Endothelial cell of umbilical vein (primary cell): Measurements from ENCODE around the gene UFD1. TPM values are rescaled to one million over a fixed set of nuclear protein-coding genes. Genes with fewer than 3 reads are reported as not detected.

Source experiments
- BruUV-seq: library from RNA; stranded (reverse); fragments of 400-500 nt; replicated peaks from 2 replicates; lab custom pipeline; 2021; lab: Mats Ljungman, UMichigan
- CTCF ChIA-PET: fragments of 300-600, 350-600 bp; sonication (Branson Sonifier 250); formaldehyde crosslinking; loops from one replicate; lab custom pipeline; 2021; ENCODE audit warnings: antibody characterized with exemption, inconsistent platforms; lab: Charles Lee
- POLR2A ChIA-PET: fragments of 300-600, 350-600 bp; sonication (Branson Sonifier 250); formaldehyde crosslinking; loops from one replicate; lab custom pipeline; 2021; ENCODE audit warnings: antibody characterized with exemption, inconsistent platforms; lab: Charles Lee
- DNase-seq: peaks from one replicate; pipeline ENCODE4 v3.0.0-alpha.2; 2011; ENCODE audit warnings: low read depth, low spot score
- FAIRE-seq: peaks from 2 replicates; lab custom pipeline; 2011; peaks lifted over from hg19 to GRCh38; lab: Jason Lieb, UNC
- H2AFZ ChIP-seq: 2 replicates; pipeline ENCODE4 v1.6.0; 2012; ENCODE audit warnings: low read depth, low read length, control low read depth, inconsistent platforms
- H3K27ac ChIP-seq: 2 replicates; pipeline ENCODE4 v1.5.1; 2011; ENCODE audit warnings: low read depth, mild to moderate bottlenecking, control low read depth, low read length, moderate library complexity; ENCODE audit not compliant: insufficient read depth
- H3K27me3 ChIP-seq, 2 experiments: 2 replicates each; pipeline versions ENCODE4 v1.6.0 to v1.6.1; 2011; ENCODE audit warnings: low read length in 2 of 2, mixed read lengths in 1 of 2; ENCODE audit not compliant: control insufficient read depth in 2 of 2, insufficient read depth in 2 of 2
- H3K36me3 ChIP-seq, 2 experiments: 2 replicates in 1 of 2; 3 replicates in 1 of 2; pipeline ENCODE4 v1.5.1; 2011; ENCODE audit warnings: low read length in 2 of 2, mild to moderate bottlenecking in 1 of 2, moderate library complexity in 1 of 2; ENCODE audit not compliant: control insufficient read depth in 2 of 2, insufficient read depth in 2 of 2; ENCODE audit errors: extremely low read depth in 1 of 2
- H3K4me1 ChIP-seq: 3 replicates; pipeline ENCODE4 v1.5.1; 2011; ENCODE audit warnings: mild to moderate bottlenecking, low read length; ENCODE audit not compliant: control insufficient read depth, insufficient read depth; ENCODE audit errors: extremely low read depth
- H3K4me2 ChIP-seq: 2 replicates; pipeline ENCODE4 v1.6.1; 2011; ENCODE audit warnings: low read length, control low read depth, mixed read lengths; ENCODE audit not compliant: insufficient read depth
- H3K4me3 ChIP-seq, 3 experiments: fragments of 200-600 bp in 1 of 3; sonication (generic), shearing (Covaris generic) in 1 of 3; replicated peaks in 1 of 3; 2 replicates each; pipeline ENCODE4 v1.5.1; 2011 to 2016; ENCODE audit warnings: control low read depth in 3 of 3, low read length in 3 of 3, mild to moderate bottlenecking in 2 of 3, inconsistent platforms in 1 of 3, low read depth in 1 of 3, moderate library complexity in 1 of 3; ENCODE audit not compliant: insufficient read depth in 1 of 3
- H3K79me2 ChIP-seq: 2 replicates; pipeline ENCODE4 v1.6.0; 2012; ENCODE audit warnings: low read length, inconsistent platforms; ENCODE audit not compliant: control insufficient read depth, insufficient read depth
- H3K9ac ChIP-seq: replicated peaks from 2 replicates; pipeline ENCODE3; 2011; ENCODE audit warnings: low read length, control low read depth; ENCODE audit not compliant: insufficient read depth; ENCODE audit errors: extremely low read depth
- H3K9me1 ChIP-seq: replicated peaks from 3 replicates; pipeline ENCODE4 v1.6.0; 2011; ENCODE audit warnings: mild to moderate bottlenecking, low read length; ENCODE audit not compliant: control insufficient read depth, insufficient read depth; ENCODE audit errors: extremely low read depth
- H3K9me3 ChIP-seq: replicated peaks from 2 replicates; pipeline ENCODE4 v1.5.1; 2012; ENCODE audit warnings: low read length, inconsistent platforms; ENCODE audit not compliant: control insufficient read depth, insufficient read depth
- H4K20me1 ChIP-seq: replicated peaks from 2 replicates; pipeline ENCODE3; 2011; ENCODE audit warnings: mild to moderate bottlenecking, low read length; ENCODE audit not compliant: control insufficient read depth, insufficient read depth; ENCODE audit errors: extremely low read depth
- GATA2 ChIP-seq: IDR thresholded peaks from 2 replicates; pipeline ENCODE4 v1.7.0; 2011; ENCODE audit warnings: low read depth, mild to moderate bottlenecking, moderate library complexity, mixed read lengths, low read length; ENCODE audit not compliant: insufficient read length, insufficient read depth
- JUN ChIP-seq: IDR thresholded peaks from 2 replicates; pipeline ENCODE4 v1.6.1; 2011; ENCODE audit warnings: borderline replicate concordance, low read depth; ENCODE audit not compliant: insufficient read length, insufficient read depth
- POLR2A ChIP-seq: IDR thresholded peaks from 2 replicates; pipeline ENCODE4 v1.6.1; 2012; ENCODE audit warnings: low read depth, mild to moderate bottlenecking, control low read depth, low read length
- POLR2AphosphoS5 ChIP-seq: IDR thresholded peaks from 2 replicates; pipeline ENCODE4 v1.6.1; 2012; ENCODE audit warnings: low read depth, mild to moderate bottlenecking, control low read depth, low read length, moderate library complexity; ENCODE audit not compliant: insufficient read depth
- dilution Hi-C: fragments of 300-500 bp; cut with MboI; formaldehyde crosslinking; loops from one replicate; pipeline ENCODE4 v1.15.0; 2019; ENCODE audit warnings: low sequenced_read_pairs; ENCODE audit not compliant: extremely low pct_ligation_motif_present
- intact Hi-C: fragments of 100-400 bp; cut with micrococcal nuclease; formaldehyde crosslinking; loops from one replicate; pipeline ENCODE4 v1.10.0; 2022
- polyA plus RNA-seq, 4 experiments: library from polyadenylated mRNA; depleted of rRNA in 3 of 4; stranded (reverse) in 3 of 4; unstranded in 1 of 4; fragments of >200 nt; gene quantifications; 2 replicates each; pipeline versions ENCODE4 v1.2.1 to v1.2.3, GENCODE V29; 2011 to 2012; ENCODE audit warnings: missing spikeins in 1 of 4
- total RNA-seq: library from RNA; stranded (reverse); gene quantifications from 2 replicates; pipeline ENCODE4 v1.2.3, GENCODE V29; 2021
- TF ChIP-seq, protein P1 (sequence below): IDR thresholded peaks from 2 replicates; pipeline ENCODE4 v1.6.1; 2011; ENCODE audit not compliant: insufficient read depth, insufficient read length

The UFD1 gene
- total and polyA plus RNA-seq, 2 donors (not counting 3 experiments of a cell fraction or from before 2014, with no cell fraction given): 127 to 228 TPM

DNA sequence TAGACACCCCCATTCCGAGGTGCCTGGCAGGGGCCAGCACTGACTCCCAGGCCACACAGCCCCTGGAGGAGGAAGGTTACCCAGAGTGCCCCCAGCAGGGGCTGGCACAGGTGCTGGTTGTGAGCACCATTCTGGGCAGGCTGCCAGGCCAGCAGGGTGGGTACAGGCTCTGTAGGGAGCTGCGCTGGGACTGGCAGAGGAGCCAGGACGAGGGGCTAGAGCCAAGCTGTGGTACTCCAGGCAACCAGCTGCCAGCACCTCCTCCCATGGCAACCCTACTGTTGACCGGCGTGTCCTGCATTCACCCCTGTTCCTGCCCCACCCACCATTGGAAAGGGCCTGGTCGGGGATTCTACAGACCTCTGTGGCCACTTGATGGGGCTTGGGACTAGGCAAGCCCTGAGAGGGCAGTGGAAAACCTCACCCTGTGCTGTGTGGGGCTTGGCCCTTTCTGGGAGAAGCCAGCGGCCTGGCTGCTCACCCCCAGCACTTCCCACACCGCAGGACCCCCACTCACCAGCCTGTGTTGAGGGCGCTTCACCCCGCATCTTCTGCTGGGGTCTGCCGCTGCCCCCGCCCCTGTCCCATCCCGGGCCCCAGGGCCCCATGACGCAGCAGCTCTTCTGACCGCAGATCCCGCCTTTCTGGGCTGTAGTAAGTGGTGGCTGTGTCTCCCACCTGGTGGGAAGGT, 43.3 kb upstream of the UFD1 start:
- H3K4me2 ChIP-seq: peak overlapping the region; percentile 45
- ChIA-PET POLR2A (no interaction called here), CTCF (interaction anchor here (0.6 to 4.6 kb wide), 10 partner anchors 13 to 107 kb away, joined by 3 to 50 read pairs (median 3); no protein-coding TSS in a partner anchor)
- peaks cover 0 to 2% of the 10 kb centered on the region in 2 experiments for H3K36me3 ChIP-seq
- DNase-seq (peak; percentile 28), FAIRE-seq (no peak)
- H3K4me3 ChIP-seq: peak overlapping the region; percentile 53 to 75 (median 61)
- peak overlapping the region; percentile 24 for H3K9ac ChIP-seq
- dilution Hi-C loops: no loop called here
- no TSS peak for BruUV-seq
- H4K20me1 ChIP-seq: no peaks in the 10 kb centered on the region
- no peak overlapping the region for H2AFZ ChIP-seq
- no peaks in the 10 kb centered on the region for H3K9me1 ChIP-seq
- H3K79me2 ChIP-seq: peaks cover 28% of the 10 kb centered on the region
- no peak overlapping the region for H3K27ac ChIP-seq
- H3K27me3 ChIP-seq: no peaks in the 10 kb centered on the region
- peaks cover 39% of the 10 kb centered on the region for H3K4me1 ChIP-seq
- TF ChIP-seq POLR2AphosphoS5 (no peak), GATA2 (no peak), POLR2A (no peak), JUN (no peak)
- TF ChIP-seq, protein P1, sequence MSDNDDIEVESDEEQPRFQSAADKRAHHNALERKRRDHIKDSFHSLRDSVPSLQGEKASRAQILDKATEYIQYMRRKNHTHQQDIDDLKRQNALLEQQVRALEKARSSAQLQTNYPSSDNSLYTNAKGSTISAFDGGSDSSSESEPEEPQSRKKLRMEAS: no peak
- intact Hi-C loops: no loop called here
- no peaks in the 10 kb centered on the region for H3K9me3 ChIP-seq
